Measurements from ENCODE around the gene LRIG2. TPM values are rescaled to one million over a fixed set of nuclear protein-coding genes. Genes with fewer than 3 reads are reported as not detected.
"Not testable (repeated sequence)": the region's sequence is repeated elsewhere in the genome, so short reads cannot be mapped to it uniquely, and the experiment has no call there.

The LRIG2 gene
- total RNA-seq, 1 donor from 2014 or later, result 14.5 TPM

DNA sequence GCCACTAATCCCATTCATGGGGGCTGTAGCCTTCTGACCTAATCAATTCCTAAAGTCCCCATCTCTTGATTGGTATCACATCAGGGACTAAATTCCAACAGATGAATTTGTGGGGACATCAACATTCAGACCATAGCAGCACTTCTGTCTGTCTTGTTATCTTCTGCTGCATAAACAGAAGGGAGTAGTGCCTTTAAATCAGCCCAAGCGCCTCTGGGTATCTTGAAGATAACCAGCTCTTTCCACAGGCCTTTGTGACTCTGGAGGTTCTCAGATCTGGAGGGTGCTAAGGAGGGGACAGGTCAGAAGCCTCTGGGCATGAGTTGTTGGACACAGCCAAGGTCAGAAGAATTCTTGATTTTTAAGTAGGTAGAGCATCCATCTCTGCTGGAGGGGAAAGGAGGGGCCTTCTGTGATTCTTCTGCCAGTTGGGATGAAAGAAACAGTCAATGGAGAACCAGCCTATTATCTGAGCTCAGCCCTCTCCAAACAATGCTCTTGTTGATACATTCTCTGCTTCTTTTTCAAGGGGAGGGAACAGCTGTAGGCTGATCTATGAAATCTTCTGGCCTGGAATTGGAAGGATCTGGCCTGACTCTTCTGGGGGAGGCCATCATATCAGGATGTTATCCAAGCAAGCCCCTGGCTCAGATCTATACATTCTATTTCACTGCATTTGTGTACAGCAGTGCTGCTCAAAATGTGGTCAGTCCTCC lies 31.3 kb upstream of the LRIG2 start:
- no peaks in the 10 kb centered on the region for H3K27me3 Mint-ChIP-seq (ENCODE audit: unreplicated experiment)
- DNase-seq (ENCODE audit: extremely low spot score, unreplicated experiment), result no peak
- no peak overlapping the region for H3K4me3 Mint-ChIP-seq (ENCODE audit: unreplicated experiment)
- H3K36me3 Mint-ChIP-seq (ENCODE audit: unreplicated experiment), result no peaks in the 10 kb centered on the region
- no peaks in the 10 kb centered on the region for H3K9me3 Mint-ChIP-seq (ENCODE audit: unreplicated experiment)
- TF ChIP-seq CTCF (IDR thresholded peaks at IDR 0.05), result no peak
- peak overlapping the region; percentile 87 for H3K27ac Mint-ChIP-seq (ENCODE audit: unreplicated experiment)
- peaks cover 23% of the 10 kb centered on the region for H3K4me1 Mint-ChIP-seq (ENCODE audit: unreplicated experiment)

GRCh38 chr1:113042285-113043143 lies 30.5 kb upstream of the LRIG2 start:
- Mint-ChIP-seq H3K4me1 (ENCODE audit: unreplicated experiment) (peaks cover 23% of the 10 kb centered on the region), H3K36me3 (ENCODE audit: unreplicated experiment) (no peaks in the 10 kb centered on the region), H3K4me3 (ENCODE audit: unreplicated experiment) (no peak overlapping the region), H3K27ac (ENCODE audit: unreplicated experiment) (peak overlapping the region; percentile 87), H3K9me3 (ENCODE audit: unreplicated experiment) (no peaks in the 10 kb centered on the region), H3K27me3 (ENCODE audit: unreplicated experiment) (no peaks in the 10 kb centered on the region)
- DNase-seq (ENCODE audit: extremely low spot score, unreplicated experiment), result peak; percentile 88
- peak; percentile 69 for TF ChIP-seq CTCF (IDR thresholded peaks at IDR 0.05)

DNA sequence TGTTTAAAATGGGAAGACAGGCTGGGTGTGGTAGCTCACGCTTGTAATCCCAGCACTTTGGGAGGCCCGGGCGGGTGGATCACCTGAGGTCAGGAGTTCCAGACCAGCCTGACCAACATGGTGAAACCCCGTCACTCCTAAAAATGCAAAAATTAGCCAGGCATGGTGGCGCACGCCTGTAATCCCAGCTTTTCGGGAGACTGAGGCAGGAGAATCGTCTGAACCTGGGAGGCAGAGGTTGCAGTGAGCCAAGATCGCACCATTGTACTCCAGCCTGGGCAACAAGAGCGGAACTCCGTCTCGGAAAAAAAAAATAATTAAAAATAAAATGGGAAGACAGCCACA lies 29.9 kb upstream of the LRIG2 start:
- H3K27ac Mint-ChIP-seq (ENCODE audit: unreplicated experiment); H3K4me3 Mint-ChIP-seq (ENCODE audit: unreplicated experiment); H3K36me3 Mint-ChIP-seq (ENCODE audit: unreplicated experiment); H3K27me3 Mint-ChIP-seq (ENCODE audit: unreplicated experiment); DNase-seq (ENCODE audit: extremely low spot score, unreplicated experiment); H3K9me3 Mint-ChIP-seq (ENCODE audit: unreplicated experiment): not testable (repeated sequence)
- H3K4me1 Mint-ChIP-seq (ENCODE audit: unreplicated experiment), result peaks cover 23% of the 10 kb centered on the region

GRCh38 chr1:113046569-113046968 lies 26.4 kb upstream of the LRIG2 start:
- no peak overlapping the region for H3K4me3 Mint-ChIP-seq (ENCODE audit: unreplicated experiment)
- H3K4me1 Mint-ChIP-seq (ENCODE audit: unreplicated experiment), result peaks cover 21% of the 10 kb centered on the region
- H3K36me3 Mint-ChIP-seq (ENCODE audit: unreplicated experiment), result no peaks in the 10 kb centered on the region
- peak; percentile 15 for DNase-seq (ENCODE audit: extremely low spot score, unreplicated experiment)
- H3K9me3 Mint-ChIP-seq (ENCODE audit: unreplicated experiment), result no peaks in the 10 kb centered on the region
- TF ChIP-seq CTCF (IDR thresholded peaks at IDR 0.05), result no peak
- H3K27ac Mint-ChIP-seq (ENCODE audit: unreplicated experiment), result no peak overlapping the region
- H3K27me3 Mint-ChIP-seq (ENCODE audit: unreplicated experiment), result no peaks in the 10 kb centered on the region

- H3K4me1 Mint-ChIP-seq (ENCODE audit: unreplicated experiment), result peaks cover 6% of the 10 kb centered on the region
- no peak for TF ChIP-seq CTCF (IDR thresholded peaks at IDR 0.05)
- peak; percentile 44 for DNase-seq (ENCODE audit: extremely low spot score, unreplicated experiment)
- no peak overlapping the region for H3K4me3 Mint-ChIP-seq (ENCODE audit: unreplicated experiment)
- H3K27me3 Mint-ChIP-seq (ENCODE audit: unreplicated experiment), result no peaks in the 10 kb centered on the region
- H3K27ac Mint-ChIP-seq (ENCODE audit: unreplicated experiment), result no peak overlapping the region
- no peaks in the 10 kb centered on the region for H3K9me3 Mint-ChIP-seq (ENCODE audit: unreplicated experiment)
- no peaks in the 10 kb centered on the region for H3K36me3 Mint-ChIP-seq (ENCODE audit: unreplicated experiment)
Measured at GRCh38 chr1:113048064-113048463, 24.9 kb upstream of the LRIG2 start.

Data from osteocyte (in vitro differentiated cells).